Cerebellar nuclear complex (tissue), 1 donor: ENCODE data around the gene NDRG2.
"Not testable (repeated sequence)": the region's sequence is repeated elsewhere in the genome, so short reads cannot be mapped to it uniquely, and the experiment has no call there.

Experiments
- DNase-seq, 2 experiments: peaks; one replicate each; lab custom pipeline; 2025; lab: John Stamatoyannopoulos, UW

Gene NDRG2

GRCh38 chr14:21033133-21033698 lies 8.4 kb upstream of the NDRG2 start:
- DNase-seq: no peak

DNA sequence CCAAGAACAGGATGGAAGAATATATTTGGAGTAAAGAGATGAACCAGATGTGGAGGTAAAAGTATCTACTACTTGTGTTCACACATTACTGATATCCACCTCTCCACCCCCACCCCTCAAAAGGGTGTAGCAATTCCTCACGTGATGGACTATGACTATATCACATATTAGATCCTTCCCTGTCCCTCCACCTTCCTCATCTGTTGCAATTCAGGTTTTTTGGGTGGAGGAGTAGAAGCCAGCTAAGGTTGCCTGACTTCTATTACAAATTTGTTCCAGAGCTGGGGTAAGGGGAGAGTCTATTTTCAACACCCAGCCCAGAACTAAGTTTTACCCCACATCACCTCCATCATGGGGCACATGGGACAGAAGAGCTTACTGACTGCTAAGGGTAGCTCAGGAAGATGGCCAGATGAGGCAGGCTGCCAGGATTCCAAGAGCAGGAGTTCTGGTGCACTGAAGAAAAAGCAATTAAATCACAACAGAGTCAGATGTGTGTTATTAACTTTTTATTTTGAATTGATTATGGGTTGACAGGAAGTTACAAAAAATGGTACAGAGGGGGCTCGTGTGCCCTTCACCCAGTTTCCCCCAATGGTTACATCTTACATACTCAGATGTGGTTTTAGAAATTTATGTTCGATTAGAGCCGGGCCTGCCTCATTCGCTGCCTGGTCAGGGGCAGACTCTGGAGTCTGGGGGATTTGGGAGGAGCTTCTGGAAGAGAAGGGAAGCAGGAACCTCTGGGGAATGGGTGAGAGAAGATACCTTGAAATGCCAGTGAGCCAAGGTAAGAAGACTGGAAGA lies 7.7 kb upstream of the NDRG2 start:
- DNase-seq: no peak

DNA sequence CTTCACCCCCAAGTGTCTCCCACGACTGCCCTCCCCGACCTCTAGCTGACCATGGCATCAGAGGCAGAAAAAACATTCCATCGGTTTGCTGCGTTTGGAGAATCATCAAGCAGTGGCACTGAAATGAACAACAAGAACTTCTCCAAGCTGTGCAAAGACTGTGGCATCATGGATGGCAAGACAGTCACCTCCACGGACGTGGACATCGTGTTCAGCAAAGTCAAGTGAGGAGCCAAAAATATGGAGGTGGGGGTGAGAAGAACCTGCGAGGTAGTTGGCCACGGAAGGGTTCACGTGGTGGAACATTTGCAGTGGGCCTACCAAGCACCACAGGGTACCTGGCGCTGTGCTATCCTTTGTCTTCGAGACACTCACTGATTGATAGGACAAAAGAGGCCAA lies 5.7 kb upstream of the NDRG2 start:
- no peak for DNase-seq

DNA sequence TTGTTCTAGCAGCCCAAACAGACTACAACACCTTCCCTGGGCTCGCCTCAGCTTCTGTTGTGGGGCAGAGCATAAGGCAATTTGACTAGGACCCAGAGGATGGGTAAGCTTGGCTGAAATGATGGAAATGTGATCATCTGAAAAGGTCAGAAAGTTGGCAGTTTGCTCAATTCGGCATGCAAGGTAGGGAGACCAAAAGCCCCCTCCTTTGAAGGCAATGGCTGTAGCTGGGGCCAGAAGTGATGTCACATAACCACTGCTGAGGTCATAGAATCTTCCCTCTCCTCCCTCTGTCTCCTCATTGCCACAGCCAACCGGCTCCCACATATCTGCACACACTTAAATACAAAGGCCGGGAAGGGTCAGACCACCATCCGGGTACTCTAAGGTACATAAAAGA lies 5.1 kb upstream of the NDRG2 start, which contains the start of gene TPPP2:
Gene TPPP2, plus strand, starts transcription at position 301 of the 400 bp plus-strand sequence. CDS start 365 bp downstream, outside the sequence.
- DNase-seq: no peak

DNA sequence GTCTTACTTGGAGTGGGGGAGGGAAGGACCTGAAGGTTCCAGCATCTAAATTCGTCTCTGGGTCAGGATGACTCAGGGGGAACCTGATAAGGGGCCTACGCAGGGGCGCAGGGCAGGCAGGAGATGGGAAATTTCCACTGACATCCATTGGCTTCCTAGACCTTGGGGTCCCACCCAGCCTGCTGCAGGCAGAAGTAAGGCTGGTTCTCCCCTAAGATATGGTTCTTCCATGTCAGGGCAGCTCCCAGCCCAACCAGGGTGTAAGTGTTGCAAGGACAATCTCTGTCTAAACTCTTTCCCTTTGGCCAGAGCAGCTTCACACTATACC lies 2.1 kb upstream of the NDRG2 start:
- DNase-seq: no peak

- no peak for DNase-seq
Observed at GRCh38 chr14:21026274-21026987, 1.6 kb upstream of the NDRG2 start.

DNA sequence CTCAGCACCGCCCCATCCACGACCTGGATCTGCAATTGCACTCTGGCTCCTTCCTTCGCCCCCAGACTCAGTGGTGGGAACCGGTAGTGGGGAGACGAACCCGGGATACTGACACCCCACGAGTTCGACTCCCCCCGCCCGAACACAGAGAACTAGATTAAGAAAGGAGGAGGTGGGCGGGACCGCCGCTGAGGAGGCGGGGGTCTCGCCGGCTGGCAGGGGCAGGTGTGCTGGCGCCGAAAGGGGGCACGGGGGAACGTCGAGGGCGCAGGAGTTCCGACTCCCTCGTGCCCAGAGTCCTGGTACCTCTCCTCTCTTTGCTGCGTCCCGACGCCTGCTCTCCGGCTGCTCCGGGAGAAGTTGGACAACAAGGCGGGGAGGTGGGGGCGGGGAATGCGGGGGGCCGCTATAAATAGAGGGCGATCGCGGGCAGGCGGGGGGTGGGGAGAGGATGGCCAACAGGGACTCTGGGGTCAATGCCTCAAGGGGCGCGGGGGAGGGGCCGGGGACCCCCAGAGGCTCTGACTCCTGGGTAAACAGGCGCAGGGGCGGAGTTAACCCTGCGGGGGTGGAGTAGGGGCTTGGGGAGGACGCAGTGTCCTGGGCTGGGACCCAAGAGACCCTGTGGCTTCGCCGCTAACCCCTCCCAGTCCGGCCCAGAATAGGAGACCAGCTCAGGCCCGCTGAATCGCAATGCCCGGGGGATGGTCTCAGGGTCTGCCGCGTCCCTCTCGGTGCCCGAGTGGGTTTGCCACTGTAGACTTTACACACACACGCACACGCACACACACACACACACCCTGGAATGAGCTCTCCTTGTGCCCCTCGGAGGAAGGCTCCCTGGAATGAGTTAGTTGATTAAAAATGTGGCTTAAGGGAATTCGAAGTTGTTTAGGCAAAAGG lies 761 bp upstream of the NDRG2 start:
- no peak for DNase-seq

DNA sequence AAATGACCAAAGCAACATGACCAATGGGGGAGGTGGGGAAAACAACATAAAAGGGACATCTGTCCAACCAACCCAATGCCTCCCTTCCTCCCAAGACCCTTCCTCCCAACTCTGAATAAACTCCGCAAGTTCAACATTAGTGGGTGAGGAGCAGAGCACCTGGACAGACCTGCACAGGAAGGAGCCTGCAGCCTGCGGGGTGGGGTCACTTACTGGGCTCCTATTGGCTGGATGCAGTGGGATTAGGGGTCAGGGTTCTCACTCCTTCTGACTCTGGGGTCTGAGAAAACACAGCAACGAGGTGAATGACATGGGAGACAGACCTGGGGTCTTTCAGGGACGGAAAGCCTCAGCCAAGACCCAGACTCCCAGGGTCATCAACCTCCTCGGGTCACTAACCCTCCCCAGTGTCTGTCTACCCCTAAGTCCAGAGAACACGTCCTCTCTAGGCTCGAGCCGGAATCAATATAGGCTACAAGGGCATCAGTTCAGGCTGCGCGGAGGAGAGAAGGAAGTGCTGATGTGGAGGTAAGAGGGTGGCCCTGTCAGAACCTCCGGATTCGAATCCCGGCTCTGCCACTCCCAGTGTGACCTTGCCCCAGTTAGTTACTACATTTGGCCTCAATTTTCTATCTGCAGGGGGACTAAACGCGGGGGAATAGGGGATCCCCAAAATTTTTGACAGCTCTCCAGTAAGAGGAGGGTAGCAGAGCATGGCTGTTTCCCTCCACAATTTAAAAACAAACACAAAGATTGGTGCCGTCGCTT lies 860 bp downstream of the NDRG2 start:
- no peak for DNase-seq

DNA sequence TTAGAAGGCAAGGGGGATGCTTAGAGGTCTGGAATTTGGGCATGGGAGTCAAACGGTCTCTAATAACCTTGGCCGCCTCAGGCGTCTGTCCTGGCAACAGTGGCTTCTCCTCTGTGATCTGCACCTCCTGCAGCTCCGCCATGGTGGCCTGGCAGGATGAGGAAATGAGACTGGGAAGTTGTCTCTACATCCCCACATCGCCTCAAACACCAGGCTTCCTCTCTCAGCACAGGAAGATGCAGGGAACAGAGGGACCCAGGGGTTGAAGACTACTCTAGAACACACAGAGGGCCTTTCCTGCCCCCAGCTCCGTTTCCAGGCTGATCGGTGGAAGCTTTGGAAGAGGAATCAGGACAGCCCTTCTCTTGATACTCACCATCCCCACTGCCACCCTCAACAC lies 1.7 kb downstream of the NDRG2 start:
- no peak for DNase-seq

DNA sequence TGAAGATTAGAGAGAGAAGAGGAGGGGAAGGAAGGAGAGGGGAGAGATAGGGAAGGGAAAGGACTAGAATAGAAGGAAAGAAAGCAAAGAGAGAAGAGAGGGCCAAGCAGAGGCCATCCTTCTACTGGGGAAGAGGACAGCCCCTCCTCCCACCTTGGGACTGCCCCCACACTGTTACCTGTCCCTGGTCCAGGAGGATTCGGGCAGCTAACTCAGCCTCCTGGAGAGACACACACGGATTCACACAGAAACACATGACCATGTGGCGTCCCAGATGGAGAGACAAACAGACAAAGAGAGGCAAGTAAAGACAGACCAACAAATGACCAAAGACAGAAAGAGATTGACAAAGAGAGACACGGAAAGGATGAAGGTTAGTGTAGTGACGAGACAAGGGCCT lies 2.2 kb downstream of the NDRG2 start:
- no peak for DNase-seq

DNA sequence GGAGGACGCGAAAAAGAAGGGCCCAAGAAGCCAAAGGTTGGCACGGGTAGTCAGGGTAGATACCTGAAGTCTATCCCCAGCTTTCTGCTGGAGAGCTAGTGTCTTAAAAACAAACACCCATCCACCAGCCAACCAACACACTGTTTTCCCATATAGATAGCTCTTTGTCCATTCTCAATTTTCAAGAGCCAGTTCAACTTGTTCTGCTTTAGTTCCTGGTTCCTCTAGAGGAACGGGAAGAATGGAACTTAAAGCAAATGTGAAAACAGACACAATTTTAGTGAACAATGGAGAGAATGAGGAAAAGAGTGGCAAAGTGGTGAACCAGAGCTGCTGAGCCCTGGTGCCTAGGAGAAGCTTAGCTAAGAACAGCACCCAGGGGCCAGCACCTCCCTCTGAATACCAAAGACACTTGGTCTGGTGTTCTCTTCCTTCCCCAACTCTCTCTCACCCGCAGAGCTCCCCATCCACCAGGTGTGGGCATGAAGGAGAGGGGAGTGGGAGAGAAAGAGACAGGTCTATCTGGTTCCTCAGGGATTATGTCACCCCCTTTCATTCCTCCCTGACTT lies 3.8 kb downstream of the NDRG2 start:
- DNase-seq: no peak

DNA sequence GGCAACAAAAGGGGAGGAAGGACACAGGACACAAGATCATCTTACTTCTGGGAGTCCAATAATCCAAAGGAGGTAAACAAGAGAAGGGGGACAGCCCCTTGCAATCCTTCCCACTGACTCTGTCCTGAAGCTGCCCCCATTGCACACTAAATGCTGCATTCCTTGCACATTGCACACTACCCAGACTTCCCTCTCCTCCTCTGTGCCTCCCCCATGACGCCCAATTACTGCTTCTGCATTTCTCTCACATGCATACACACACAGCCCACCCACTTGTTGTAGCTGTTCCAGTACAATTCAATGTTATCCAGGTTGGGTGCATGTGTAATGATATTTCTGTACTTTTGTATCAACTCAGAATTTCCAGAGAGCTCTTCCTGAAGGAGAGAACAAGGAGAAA lies 5.5 kb downstream of the NDRG2 start:
- DNase-seq: no peak

DNA sequence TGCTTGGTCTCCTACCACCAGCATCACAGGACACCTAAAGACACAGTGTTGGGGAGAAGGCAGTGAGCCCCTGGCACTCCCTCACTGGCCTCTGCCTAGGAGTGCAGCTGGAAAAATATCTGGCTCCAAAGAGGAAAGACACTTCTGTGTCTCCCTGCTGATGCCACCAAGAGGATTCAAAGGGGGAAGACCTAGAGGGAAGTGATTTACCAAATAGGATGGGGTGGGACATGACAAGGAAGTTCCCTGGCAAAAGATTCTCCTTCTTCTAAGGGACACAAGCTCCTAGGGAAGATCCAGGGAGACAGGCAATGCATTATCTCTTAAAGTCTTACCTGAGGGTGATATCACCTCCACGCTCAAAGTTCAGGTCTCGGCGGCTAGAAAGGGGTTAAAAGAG lies 6.1 kb downstream of the NDRG2 start:
- no peak for DNase-seq

- no peak for DNase-seq
Observed at GRCh38 chr14:21018286-21018685, 6.6 kb downstream of the NDRG2 start.

GRCh38 chr14:21017528-21018245 lies 7.2 kb downstream of the NDRG2 start:
- DNase-seq: no peak

DNA sequence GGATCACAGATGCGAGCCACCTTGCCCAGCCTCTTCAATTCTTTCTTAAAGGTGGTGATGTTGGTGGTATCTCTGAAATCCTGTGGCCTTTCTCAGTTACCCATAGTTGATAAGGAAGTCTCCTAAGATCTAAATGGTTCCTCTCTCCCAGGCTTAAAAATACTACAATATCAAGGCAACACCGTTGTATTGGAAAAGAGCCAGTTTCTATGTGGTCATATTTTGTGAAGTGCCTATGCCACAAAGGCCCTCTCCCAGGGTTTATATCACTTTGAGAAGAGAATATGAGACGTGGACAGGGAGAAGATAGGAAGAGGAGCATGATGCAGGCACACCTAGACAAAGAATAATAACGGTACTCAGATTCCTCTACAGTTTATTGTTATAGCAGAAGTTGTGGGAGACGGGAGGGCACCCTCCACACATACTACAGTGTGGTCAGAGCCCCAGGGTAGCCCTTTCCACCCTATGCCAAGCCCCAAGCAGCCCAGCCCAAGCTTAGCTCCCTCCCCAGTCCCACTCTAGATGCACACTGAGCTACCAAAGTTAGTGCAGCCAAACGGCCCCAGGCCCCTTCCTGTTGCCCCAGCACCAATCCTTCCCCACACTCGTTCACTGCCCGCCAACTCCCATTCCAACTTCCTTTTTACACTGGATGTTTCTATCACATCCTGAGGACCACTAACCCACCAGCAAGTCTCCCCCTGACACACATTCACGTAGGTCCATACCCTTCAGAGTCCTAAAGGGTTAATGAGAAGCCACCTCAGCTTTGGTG lies 8.3 kb downstream of the NDRG2 start:
- no peak for DNase-seq

DNA sequence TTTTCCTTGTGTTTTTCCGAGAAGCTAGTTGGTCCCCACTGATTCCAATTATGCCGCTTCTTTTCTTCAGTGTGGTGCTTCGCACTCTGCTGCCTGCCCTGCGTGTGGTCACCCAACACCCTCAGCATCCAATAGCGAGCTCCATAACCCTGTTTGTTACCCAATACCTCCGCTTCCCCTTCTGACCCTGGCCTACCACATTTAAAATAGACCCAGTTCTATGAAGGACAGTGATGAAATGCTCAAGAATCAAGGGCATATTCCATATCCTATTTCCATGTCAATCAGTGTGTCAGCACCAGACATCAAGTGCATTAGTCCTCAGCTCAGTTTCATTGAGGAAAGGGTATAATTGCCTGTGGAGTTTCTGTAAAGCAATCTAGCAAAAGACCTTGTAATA lies 9.5 kb downstream of the NDRG2 start:
- DNase-seq: no peak

GRCh38 chr14:21014761-21015190 lies 10.1 kb downstream of the NDRG2 start:
- DNase-seq: peak in 1 of 2 experiments; percentile 44

DNA sequence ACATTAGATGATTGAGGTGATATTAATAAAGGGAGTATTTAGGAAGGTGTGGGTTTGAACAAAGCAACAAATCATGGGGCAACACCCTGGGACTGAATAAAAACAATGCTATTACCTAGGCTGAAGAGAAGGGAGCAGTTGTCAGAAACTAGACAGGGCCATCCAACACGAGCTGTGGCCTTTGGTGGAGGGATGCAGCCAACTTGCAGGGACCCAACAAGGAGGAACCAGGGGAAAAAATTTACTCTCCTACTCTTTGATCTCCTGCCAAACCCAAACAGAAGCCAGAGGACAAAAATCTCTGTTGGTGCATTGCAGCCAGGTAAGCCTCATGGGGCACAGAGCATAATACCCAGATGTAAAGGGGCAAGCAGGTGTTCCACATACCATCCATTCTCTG lies 13.7 kb downstream of the NDRG2 start:
- DNase-seq: no peak

- DNase-seq: not testable (repeated sequence)
Observed at GRCh38 chr14:21009721-21010120, 15.1 kb downstream of the NDRG2 start.
